GM12872 (cell line): Measurements from ENCODE around the gene SLC35G2.

ENCODE experiments used
- CTCF ChIP-seq: IDR thresholded peaks from 3 replicates; pipeline ENCODE4 v1.5.1; 2011; ENCODE audit warnings: low read depth, mild to moderate bottlenecking, low read length, moderate library complexity; ENCODE audit not compliant: insufficient read depth

SLC35G2 gene

GRCh38 chr3:136882571-136882970 lies 63.6 kb downstream of the SLC35G2 start:
- TF ChIP-seq CTCF, result no peak

DNA sequence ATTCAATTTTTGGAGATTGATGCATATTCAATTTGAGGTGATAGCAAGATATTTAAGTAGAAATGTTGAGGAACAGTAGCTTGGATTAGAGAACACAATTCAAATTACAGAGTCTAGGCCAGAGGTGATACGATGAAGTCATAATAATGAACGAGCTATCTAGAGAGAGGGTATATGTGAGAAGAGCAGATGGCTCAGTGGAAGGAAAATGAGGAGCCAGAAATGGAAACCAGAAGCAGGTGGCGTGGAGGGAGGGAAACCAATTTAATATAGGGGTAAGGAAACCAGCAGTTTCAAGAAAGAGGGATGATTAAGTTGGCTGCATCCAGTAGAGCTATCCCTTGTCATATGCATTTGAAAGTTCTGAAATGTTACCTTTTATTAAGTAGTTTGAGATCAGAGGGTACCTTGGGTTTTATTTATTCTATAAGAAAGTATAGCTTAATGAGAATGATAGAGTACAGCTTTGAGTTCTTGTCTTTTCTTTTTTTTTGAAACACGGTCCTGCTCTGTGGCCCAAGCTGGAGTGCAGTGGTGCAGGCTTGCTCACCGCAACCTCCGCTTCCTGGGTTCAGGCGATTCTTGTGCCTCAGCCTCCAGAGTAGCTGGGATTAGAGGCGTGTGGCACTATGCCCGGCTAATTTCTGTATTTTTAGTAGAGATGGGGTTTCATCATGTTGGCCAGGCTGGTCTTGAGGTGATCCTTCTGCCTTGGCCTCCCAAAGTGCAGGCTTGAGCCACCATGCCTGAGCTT lies 65.2 kb downstream of the SLC35G2 start:
- TF ChIP-seq CTCF, result no peak

DNA sequence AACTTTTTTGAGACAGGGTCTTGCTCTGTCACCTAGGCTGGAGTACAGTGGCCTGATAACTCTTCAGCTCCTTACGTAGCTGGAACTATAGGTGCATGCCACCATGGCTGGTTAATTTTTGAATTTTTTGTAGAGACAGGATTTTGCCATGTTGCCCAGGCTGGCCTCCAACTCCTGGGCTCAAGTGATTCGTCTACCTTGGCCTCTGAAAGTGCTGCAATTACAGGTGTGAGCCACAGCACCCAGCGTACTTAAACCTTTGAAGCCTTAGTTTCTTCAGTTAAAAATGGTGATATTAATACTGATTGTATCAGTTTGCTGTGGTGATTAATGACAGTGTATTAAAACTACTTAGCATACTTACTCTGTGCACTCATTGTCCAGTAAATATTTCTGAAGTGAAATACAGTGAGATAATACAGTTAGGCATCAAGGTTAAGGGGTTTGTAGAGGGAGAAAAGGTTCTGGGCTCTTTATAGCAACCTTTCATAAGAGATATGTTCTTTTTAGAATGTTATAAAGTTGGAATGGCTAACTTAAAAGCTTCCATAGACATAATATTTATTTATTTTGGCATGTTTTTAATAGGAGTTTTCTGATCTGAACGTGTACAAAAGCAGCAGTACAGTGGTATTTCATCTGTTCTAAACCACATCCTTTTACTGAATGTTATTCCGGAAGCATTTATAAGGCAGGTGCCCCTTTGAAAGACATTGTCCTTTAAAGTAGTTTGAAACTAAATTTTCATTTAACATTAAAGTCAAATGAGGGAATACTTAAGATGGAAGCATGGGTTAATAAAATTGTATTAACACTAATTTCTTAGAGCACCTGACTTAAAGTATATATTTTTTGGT lies 66.7 kb downstream of the SLC35G2 start:
- TF ChIP-seq CTCF, result no peak

GRCh38 chr3:136889947-136890346 lies 71.0 kb downstream of the SLC35G2 start:
- no peak for TF ChIP-seq CTCF

DNA sequence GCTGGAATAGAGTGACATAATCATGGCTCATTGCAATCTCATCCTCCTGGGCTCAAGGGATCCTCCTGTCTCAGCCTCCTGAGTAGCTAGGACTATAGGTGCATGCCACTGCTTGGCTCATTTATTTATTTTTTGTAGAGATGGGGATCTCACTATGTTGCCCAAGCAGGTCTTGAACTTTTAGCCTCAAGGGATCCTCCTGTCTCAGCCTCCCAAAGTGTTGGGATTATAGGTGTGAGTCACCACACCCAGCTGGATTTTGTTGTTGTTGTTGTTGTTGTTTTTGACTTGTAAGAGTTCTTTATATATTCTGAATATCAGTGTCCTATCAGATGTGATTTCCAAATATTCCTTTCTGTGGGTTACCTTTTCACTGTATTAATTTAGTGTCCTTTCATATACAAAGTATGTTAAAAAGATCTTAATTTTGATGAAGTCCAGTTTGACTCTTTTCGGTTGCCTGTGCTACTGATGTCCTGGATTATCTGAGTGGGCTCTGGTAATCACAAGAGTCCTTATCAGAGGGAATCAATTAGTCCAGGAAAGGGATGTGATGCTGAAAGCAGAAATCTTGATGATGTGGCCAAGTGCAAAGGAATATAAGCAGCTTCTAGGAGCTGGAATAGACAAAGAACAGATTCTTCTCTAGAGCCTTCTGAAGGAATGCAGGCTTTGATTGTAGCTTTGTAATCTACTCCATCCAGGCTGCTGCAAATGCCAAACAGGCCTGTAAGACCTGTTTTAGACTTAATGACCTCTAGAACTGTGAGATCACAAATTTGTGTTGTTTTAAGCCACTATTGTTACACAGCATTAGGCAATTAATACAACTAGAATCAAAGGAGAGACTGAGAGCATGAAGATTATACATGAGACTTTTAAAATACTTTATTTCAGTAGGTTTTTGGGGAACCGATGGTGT lies 73.3 kb downstream of the SLC35G2 start:
- no peak for TF ChIP-seq CTCF

GRCh38 chr3:136893848-136894443 lies 75.0 kb downstream of the SLC35G2 start:
- TF ChIP-seq CTCF, result no peak
